Effector memory CD4-positive, alpha-beta T cell (primary cell): ENCODE data around the gene ZMYND19.
"Not testable (repeated sequence)": the region's sequence is repeated elsewhere in the genome, so short reads cannot be mapped to it uniquely, and the experiment has no call there.

ENCODE experiments used
- DNase-seq, 3 donors: peaks; one replicate each; pipeline ENCODE4 v3.0.0-alpha.2; 2020
- H3K27ac ChIP-seq: 2 replicates; pipeline ENCODE4 v1.7.0; 2013; ENCODE audit warnings: mild to moderate bottlenecking, low read length, moderate library complexity; ENCODE audit not compliant: insufficient read depth, poor library complexity, severe bottlenecking
- H3K27me3 ChIP-seq: replicated peaks from 2 replicates; pipeline ENCODE4 v1.7.0; 2013; ENCODE audit warnings: mild to moderate bottlenecking, low read length; ENCODE audit not compliant: insufficient read depth, control insufficient read depth, poor library complexity, severe bottlenecking
- H3K36me3 ChIP-seq: 2 replicates; pipeline ENCODE4 v1.7.0; 2013; ENCODE audit warnings: mild to moderate bottlenecking, low read length, moderate library complexity; ENCODE audit not compliant: control insufficient read depth, insufficient read depth
- H3K4me1 ChIP-seq: 2 replicates; pipeline ENCODE4 v1.7.0; 2013; ENCODE audit warnings: low read length, mild to moderate bottlenecking; ENCODE audit not compliant: control insufficient read depth, insufficient read depth, poor library complexity, severe bottlenecking
- H3K4me3 ChIP-seq: 2 replicates; pipeline ENCODE4 v1.7.0; 2013; ENCODE audit warnings: low read length, low read depth, mild to moderate bottlenecking; ENCODE audit not compliant: insufficient read depth, poor library complexity, severe bottlenecking
- H3K9me3 ChIP-seq: 2 replicates; pipeline ENCODE4 v1.7.0; 2013; ENCODE audit warnings: mild to moderate bottlenecking, low read length, moderate library complexity; ENCODE audit not compliant: control insufficient read depth

ZMYND19 gene

DNA sequence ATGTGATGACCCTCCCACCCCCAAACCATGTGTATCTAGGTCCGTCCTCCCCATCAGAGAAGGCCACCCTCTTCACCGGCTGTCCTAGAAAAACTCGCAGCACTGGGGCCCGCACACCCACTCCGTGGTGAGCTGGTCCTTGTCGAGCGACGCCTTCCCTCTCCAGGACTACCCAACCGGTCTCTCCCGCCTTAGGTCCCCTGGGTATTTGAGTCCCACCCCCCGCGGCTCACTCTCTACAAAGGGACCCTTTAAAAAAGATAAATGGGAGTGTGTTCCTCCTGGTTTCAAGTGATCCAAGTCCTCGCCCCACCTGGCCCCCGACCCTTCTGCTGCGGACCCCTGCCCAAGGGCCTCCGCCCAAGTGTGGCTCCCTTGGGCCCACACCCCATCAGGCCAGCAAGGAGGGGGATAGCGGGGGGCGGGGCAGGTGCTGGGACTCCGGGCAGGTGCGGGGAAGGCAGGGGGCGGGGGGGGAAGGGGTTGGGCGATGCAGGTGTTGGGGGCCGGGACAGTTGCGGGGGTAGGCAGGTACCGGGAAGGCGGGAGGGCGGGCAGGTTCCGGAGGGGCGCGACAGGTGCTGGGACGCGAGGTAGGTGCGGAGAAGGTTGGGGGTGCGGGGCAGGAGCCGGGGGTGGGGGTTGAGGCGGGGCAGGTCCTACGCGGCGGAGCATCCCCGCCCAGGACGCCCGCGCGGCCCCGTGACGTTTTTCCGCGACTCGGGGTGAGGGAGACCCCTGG, 14.2 kb upstream of the ZMYND19 start:
- Histone ChIP-seq H3K27me3 (no peaks in the 10 kb centered on the region), H3K9me3 (no peaks in the 10 kb centered on the region), H3K4me3 (peak overlapping the region; percentile 17), H3K4me1 (peaks cover 17% of the 10 kb centered on the region), H3K27ac (no peak overlapping the region), H3K36me3 (no peaks in the 10 kb centered on the region)
- DNase-seq = no peak

DNA sequence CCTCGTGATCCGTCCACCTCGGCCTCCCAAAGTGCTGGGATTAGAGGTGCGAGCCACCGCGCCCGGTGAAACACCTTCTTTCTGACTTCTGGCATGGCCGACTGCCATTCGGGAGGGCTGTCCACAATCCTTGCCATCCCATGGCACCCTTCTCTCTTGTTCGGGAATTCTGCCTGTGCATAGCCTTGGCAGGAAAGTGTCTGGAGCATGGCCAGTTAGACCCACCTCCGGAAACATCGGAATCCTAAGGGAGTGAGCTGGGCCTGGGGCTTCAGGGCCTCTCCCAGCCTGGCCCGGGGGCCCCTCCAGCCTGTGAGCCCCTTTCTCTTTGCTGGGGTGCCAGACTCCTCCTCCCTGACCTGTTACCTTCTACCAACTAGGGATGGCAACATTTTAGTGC, 13.6 kb upstream of the ZMYND19 start:
- no peak for DNase-seq
- Histone ChIP-seq H3K27ac (no peak overlapping the region), H3K9me3 (no peaks in the 10 kb centered on the region), H3K4me3 (no peak overlapping the region), H3K4me1 (peaks cover 17% of the 10 kb centered on the region), H3K36me3 (no peaks in the 10 kb centered on the region), H3K27me3 (no peaks in the 10 kb centered on the region)

DNA sequence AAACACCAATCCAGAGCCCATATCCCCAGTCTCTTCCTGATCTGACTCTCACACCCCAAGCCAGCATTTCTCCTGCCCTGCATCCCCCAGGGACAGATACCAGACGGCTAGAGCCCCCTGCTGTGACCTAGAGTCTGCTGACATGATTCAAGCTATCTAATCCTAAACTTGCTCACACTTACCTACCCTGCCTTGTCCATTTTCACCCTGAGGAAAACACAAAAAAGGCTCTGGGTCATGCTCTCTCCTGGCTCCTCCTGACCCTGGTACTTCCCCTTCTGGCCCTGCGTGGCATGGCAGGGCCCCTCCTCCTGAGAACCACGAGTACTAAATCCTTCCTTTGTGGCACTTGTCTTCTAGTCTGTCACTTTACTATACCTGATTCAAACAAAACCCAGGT, 12.3 kb upstream of the ZMYND19 start:
- Histone ChIP-seq H3K9me3 (no peaks in the 10 kb centered on the region), H3K4me3 (no peak overlapping the region), H3K4me1 (peaks cover 16% of the 10 kb centered on the region), H3K27me3 (no peaks in the 10 kb centered on the region), H3K27ac (no peak overlapping the region), H3K36me3 (no peaks in the 10 kb centered on the region)
- DNase-seq = no peak

DNA sequence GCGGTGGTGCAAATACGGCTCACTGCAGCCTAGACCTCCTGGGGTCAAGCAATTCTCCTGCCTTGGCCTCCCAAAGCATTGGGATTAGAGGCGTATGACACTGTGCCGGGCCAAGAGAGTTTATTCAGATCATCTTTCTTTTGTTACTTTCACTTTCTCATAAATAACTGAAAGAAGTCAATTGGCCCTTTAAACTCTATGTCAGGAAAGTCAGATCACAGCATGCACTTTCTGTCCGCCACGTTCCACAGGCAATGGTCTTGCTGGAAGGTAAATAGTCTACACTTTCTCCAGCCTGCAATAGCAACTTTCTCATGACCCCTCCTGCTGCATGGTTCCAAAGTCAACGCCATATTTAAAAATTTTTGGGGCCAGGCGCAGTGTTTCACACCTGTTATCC, 8.6 kb upstream of the ZMYND19 start:
- Histone ChIP-seq H3K36me3 (no peaks in the 10 kb centered on the region), H3K4me1 (no peaks in the 10 kb centered on the region), H3K4me3 (no peak overlapping the region), H3K9me3 (no peaks in the 10 kb centered on the region), H3K27ac (no peak overlapping the region), H3K27me3 (no peaks in the 10 kb centered on the region)
- DNase-seq = no peak

DNA sequence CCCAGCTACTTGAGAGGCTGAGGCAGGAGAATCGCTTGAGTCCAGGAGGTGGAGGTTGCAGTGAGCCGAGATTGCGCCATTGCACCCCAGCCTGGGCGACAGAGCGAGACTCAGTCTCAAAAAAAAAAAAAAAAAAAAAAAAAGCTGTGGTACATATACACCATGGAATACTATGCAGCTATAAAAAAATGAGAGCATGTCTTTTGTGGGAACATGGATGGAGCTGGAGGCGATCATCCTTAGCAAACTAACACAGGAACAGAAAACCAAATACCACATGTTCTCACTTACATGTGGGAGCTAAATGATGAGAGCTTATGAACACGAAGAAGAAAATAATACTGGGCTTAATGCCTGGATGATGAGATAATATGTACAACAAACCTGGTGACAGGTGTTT, 6.3 kb upstream of the ZMYND19 start:
- DNase-seq, H3K9me3 ChIP-seq, H3K27me3 ChIP-seq, H3K4me1 ChIP-seq, H3K27ac ChIP-seq, H3K36me3 ChIP-seq, H3K4me3 ChIP-seq: not testable (repeated sequence)

DNA sequence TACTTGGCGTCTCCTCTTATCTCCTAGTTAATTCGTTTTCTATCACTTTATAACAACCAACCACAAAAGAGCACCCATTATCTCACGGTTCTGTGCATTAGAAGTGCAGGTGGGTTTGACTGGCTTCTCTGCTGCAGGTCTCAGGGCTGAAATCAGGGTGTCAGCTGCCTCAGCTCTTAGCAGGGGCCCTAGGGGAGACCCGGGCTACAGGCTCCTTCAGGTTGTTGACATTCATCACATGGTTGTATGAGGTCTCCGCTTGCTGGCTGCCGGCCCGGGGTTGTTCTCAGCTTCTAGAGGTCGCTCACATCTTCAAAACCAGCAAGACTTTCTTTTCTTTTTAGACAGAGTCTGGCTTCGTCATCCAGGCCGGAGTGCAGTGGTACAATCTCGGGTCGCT, 2.9 kb upstream of the ZMYND19 start:
- H3K9me3 ChIP-seq = no peaks in the 10 kb centered on the region
- H3K27ac ChIP-seq = no peak overlapping the region
- H3K4me3 ChIP-seq = no peak overlapping the region
- peaks cover under 1% of the 10 kb centered on the region for H3K36me3 ChIP-seq
- no peak for DNase-seq
- no peaks in the 10 kb centered on the region for H3K27me3 ChIP-seq
- H3K4me1 ChIP-seq = peaks cover 12% of the 10 kb centered on the region

DNA sequence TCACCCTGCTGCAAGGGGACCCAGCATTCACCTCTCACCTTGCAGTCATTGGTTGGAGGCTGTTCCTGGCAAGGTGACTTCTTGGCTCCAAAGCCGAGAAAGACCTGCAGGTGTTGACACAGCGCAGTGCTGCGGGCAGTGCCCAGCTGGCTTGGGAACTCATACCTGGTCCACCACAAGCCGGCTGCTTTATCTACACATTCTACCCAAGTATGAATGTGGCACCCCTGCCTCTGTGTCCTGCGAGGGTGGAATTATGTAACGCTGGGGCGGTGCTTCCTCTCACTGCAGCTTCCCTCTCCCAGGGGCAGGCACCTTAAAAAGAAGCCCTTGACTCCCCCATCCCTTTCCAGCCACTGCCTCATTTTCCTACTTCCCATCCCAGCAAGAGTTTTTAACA, 2.5 kb upstream of the ZMYND19 start:
- peaks cover 4% of the 10 kb centered on the region for H3K36me3 ChIP-seq
- H3K4me1 ChIP-seq = peaks cover 12% of the 10 kb centered on the region
- no peaks in the 10 kb centered on the region for H3K27me3 ChIP-seq
- H3K4me3 ChIP-seq = no peak overlapping the region
- H3K9me3 ChIP-seq = no peaks in the 10 kb centered on the region
- no peak overlapping the region for H3K27ac ChIP-seq
- no peak for DNase-seq

DNA sequence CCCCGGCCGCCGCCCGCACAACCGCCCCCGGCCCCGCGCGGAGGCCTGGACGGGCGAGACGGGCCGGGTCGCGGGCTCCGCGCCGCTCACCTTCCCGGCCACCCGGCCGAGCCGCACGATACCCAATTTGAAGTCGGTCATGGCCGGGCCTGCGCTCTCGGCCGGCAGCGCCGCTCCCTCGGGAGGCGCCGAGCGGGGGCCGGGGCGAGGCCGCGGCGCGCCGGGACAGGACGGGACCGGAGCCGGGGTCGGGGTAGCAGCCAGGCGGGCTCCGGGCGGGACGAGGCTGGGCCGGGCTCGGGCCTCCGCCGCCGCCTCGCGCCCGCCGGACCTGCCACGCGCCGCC, 216 bp downstream of the ZMYND19 start:
- no peaks in the 10 kb centered on the region for H3K9me3 ChIP-seq
- H3K27me3 ChIP-seq = no peaks in the 10 kb centered on the region
- peaks cover 12% of the 10 kb centered on the region for H3K4me1 ChIP-seq
- peak overlapping the region; percentile 51 for H3K4me3 ChIP-seq
- H3K36me3 ChIP-seq = peaks cover 24% of the 10 kb centered on the region
- no peak overlapping the region for H3K27ac ChIP-seq
- DNase-seq = no peak

DNA sequence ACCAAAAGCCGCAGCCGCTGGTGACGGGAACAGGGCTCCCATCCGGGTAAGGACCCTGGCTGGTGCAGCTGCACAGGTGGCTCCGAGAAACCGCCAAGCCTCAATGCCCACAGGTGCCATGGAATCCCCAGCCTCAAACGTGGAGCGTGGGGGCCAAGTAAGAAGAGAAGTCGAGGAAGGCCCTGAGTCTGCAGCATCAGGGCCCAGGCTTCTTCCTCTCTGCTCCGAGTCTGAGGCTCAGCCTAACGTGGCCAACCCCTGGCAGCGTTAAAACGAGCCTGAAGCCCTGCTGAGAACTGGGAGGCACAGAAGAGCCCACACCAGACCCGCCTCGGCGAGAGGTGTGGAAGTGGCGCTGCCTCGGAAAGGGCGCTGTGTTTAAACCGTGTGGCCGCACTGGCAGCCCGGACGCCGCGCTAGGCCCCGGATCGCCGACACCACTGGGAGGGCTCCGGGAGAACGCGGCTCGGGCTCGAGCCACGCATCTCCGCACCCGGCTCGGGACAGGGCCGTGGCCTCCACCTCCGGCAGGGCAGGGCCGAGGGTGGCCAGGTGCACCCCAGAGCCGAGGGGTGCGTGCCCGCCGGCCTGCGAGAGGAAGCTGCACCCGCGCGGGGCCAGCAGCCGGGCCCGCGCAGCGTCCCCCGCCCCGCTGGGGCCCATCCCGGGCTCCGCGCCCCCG, 730 bp downstream of the ZMYND19 start:
- no peaks in the 10 kb centered on the region for H3K9me3 ChIP-seq
- peak overlapping the region; percentile 51 for H3K4me3 ChIP-seq
- no peaks in the 10 kb centered on the region for H3K27me3 ChIP-seq
- no peak overlapping the region for H3K27ac ChIP-seq
- peaks cover 12% of the 10 kb centered on the region for H3K4me1 ChIP-seq
- H3K36me3 ChIP-seq = peaks cover 24% of the 10 kb centered on the region
- no peak for DNase-seq

DNA sequence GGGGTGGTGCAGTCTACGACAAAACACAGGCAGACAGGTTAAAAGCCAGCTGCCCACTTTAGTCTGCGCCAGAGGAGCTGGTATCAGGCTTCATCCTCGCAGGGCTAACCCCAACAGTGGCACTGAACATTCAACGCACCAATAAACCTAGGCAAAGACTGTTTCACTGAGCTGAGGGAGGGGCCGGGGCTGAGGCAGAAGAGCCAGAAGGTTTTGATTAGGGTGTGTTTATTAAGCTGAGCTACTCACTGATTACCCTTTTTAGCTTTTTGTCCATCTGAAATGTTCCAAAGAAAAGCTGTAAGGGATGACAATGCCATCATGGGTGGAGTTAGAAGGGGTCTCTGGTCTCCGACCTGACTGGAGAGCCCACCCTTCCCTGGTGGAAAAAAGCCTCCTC, 1.4 kb downstream of the ZMYND19 start:
- Histone ChIP-seq H3K4me3 (peak overlapping the region; percentile 51), H3K4me1 (peaks cover 12% of the 10 kb centered on the region), H3K27me3 (no peaks in the 10 kb centered on the region), H3K36me3 (peaks cover 28% of the 10 kb centered on the region), H3K27ac (no peak overlapping the region), H3K9me3 (no peaks in the 10 kb centered on the region)
- DNase-seq = no peak
